HepG2 (cell line): ENCODE data around the gene SERPINB6. TPM values are rescaled to one million over a fixed set of nuclear protein-coding genes. Genes with fewer than 3 reads are reported as not detected.
"Not testable (repeated sequence)": the region's sequence is repeated elsewhere in the genome, so short reads cannot be mapped to it uniquely, and the experiment has no call there.

Source experiments
- ATAC-seq: fragments of 200-7000 bp; cut with Tn5 transposase; 3 replicates; pipeline ENCODE4 v1.9.1; 2020; ENCODE audit warnings: mild to moderate bottlenecking, moderate library complexity
- BruUV-seq: library from RNA; stranded (reverse); fragments of 400-500 nt; replicated peaks from 2 replicates; lab custom pipeline; 2021; lab: Mats Ljungman, UMichigan
- CTCF ChIA-PET: fragments of 300-600 bp; formaldehyde crosslinking; extraction: SDS; loops from one replicate; lab custom pipeline; 2021; ENCODE audit warnings: low total read pairs, inconsistent platforms, low intra/inter-chr PET ratio; lab: Yijun Ruan, JAX
- POLR2A ChIA-PET: fragments of 350-600 bp; sonication (Branson Sonifier 250); formaldehyde crosslinking; loops from one replicate; lab custom pipeline; 2020; ENCODE audit warnings: antibody characterized with exemption, inconsistent platforms; lab: Yijun Ruan, JAX
- DNase-seq: peaks from one replicate; pipeline ENCODE4 v3.0.0-alpha.2; 2015; ENCODE audit warnings: low spot score
- FAIRE-seq: peaks from 3 replicates; lab custom pipeline; 2011; peaks lifted over from hg19 to GRCh38; lab: Jason Lieb, UNC
- H2AFZ ChIP-seq: one replicate; pipeline ENCODE4 v1.6.1; 2011; ENCODE audit warnings: low read length, inconsistent platforms
- H3K27ac ChIP-seq: fragments of 300-600 bp; 3 replicates; pipeline ENCODE4 v1.8.0; 2011; ENCODE audit warnings: mixed run types, mild to moderate bottlenecking, mixed read lengths, low read length, inconsistent platforms; ENCODE audit not compliant: insufficient read depth; ENCODE audit errors: extremely low read length
- H3K27me3 ChIP-seq, 2 experiments: fragments of 200-600 bp in 1 of 2; 2 replicates in 1 of 2; 3 replicates in 1 of 2; pipeline versions ENCODE4 v1.6.0 to v1.8.0; 2011; ENCODE audit warnings: low read length in 2 of 2, mild to moderate bottlenecking in 2 of 2, moderate library complexity in 2 of 2, inconsistent platforms in 1 of 2; ENCODE audit not compliant: insufficient read depth in 2 of 2, control insufficient read depth in 1 of 2
- H3K36me3 ChIP-seq, 2 experiments: fragments of 200-600 bp in 1 of 2; replicated peaks in 1 of 2; 2 replicates in 1 of 2; 3 replicates in 1 of 2; pipeline versions ENCODE4 v1.5.1 to v1.8.0; 2011; ENCODE audit warnings: low read length in 2 of 2, inconsistent platforms in 1 of 2; ENCODE audit not compliant: insufficient read depth in 2 of 2, control insufficient read depth in 1 of 2
- H3K4me1 ChIP-seq: 2 replicates; pipeline ENCODE4 v1.5.1; 2012; ENCODE audit warnings: low read length, inconsistent platforms; ENCODE audit not compliant: insufficient read depth
- H3K4me2 ChIP-seq: 2 replicates; pipeline ENCODE4 v1.6.0; 2011; ENCODE audit warnings: low read depth, low read length, inconsistent platforms
- H3K4me3 ChIP-seq, 3 experiments: fragments of 200-600 bp in 1 of 3; sonication (generic), shearing (Covaris generic) in 1 of 3; replicated peaks in 1 of 3; 2 replicates each; pipeline ENCODE4 v1.5.1; 2011 to 2016; ENCODE audit warnings: low read length in 3 of 3, inconsistent platforms in 2 of 3, low read depth in 2 of 3, mild to moderate bottlenecking in 2 of 3, control low read depth in 1 of 3, mixed read lengths in 1 of 3; ENCODE audit not compliant: insufficient read depth in 1 of 3
- H3K79me2 ChIP-seq: one replicate; pipeline ENCODE4 v1.6.1; 2011; ENCODE audit warnings: low read length, inconsistent platforms; ENCODE audit not compliant: insufficient read depth
- H3K9ac ChIP-seq: 2 replicates; pipeline ENCODE4 v1.6.0; 2011; ENCODE audit warnings: mild to moderate bottlenecking, low read depth, low read length, inconsistent platforms; ENCODE audit not compliant: insufficient read depth
- H3K9me3 ChIP-seq: 2 replicates; pipeline ENCODE4 v1.5.1; 2012; ENCODE audit warnings: mild to moderate bottlenecking, low read length
- H4K20me1 ChIP-seq: 2 replicates; pipeline ENCODE4 v1.6.0; 2011; ENCODE audit warnings: inconsistent platforms, mild to moderate bottlenecking, low read length, moderate library complexity; ENCODE audit not compliant: insufficient read depth
- FOXA3 ChIP-seq: IDR thresholded peaks from 2 replicates; pipeline ENCODE4 v1.6.1; 2016; ENCODE audit warnings: missing genetic modification reagents, missing compliant biosample characterization
- GZF1 ChIP-seq: sonication (generic); formaldehyde crosslinking; IDR thresholded peaks from 2 replicates; pipeline ENCODE4 v1.5.1; 2020; ENCODE audit warnings: mild to moderate bottlenecking, missing genetic modification reagents
- KDM4B ChIP-seq: sonication (generic); formaldehyde crosslinking; IDR thresholded peaks from 2 replicates; pipeline ENCODE4 v1.4.0; 2020; ENCODE audit warnings: missing genetic modification reagents
- KDM6A ChIP-seq: IDR thresholded peaks from 2 replicates; pipeline ENCODE4 v1.6.1; 2016; ENCODE audit warnings: low read depth
- KLF11 ChIP-seq: IDR thresholded peaks from 2 replicates; pipeline ENCODE4 v1.6.1; 2016; ENCODE audit warnings: missing compliant biosample characterization
- MAX ChIP-seq: IDR thresholded peaks from 2 replicates; pipeline ENCODE4 v1.6.1; 2012; ENCODE audit warnings: inconsistent platforms
- MED13 ChIP-seq: sonication (generic); formaldehyde crosslinking; IDR thresholded peaks from 2 replicates; pipeline ENCODE4 v1.5.0; 2020; ENCODE audit warnings: missing genetic modification reagents
- MEF2D ChIP-seq: sonication (generic); formaldehyde crosslinking; IDR thresholded peaks from 2 replicates; pipeline ENCODE4 v1.5.1; 2020; ENCODE audit warnings: mild to moderate bottlenecking, missing genetic modification reagents
- NR2F6 ChIP-seq, 2 experiments: IDR thresholded peaks; 2 replicates each; pipeline ENCODE4 v1.6.1; 2016; ENCODE audit warnings: antibody characterized with exemption in 1 of 2, mild to moderate bottlenecking in 1 of 2
- ONECUT2 ChIP-seq: sonication (generic); formaldehyde crosslinking; IDR thresholded peaks from 2 replicates; pipeline ENCODE4 v1.4.0; 2020; ENCODE audit warnings: missing genetic modification reagents
- PATZ1 ChIP-seq: sonication (generic); formaldehyde crosslinking; IDR thresholded peaks from 2 replicates; pipeline ENCODE4 v1.4.0; 2020; ENCODE audit warnings: missing genetic modification reagents
- RARA ChIP-seq: IDR thresholded peaks from 2 replicates; pipeline ENCODE4 v1.6.1; 2016; ENCODE audit warnings: missing genetic modification reagents, missing compliant biosample characterization
- SAFB2 ChIP-seq: sonication (generic); formaldehyde crosslinking; IDR thresholded peaks from 2 replicates; pipeline ENCODE4 v1.5.1; 2020; ENCODE audit warnings: missing genetic modification reagents, low read depth, mild to moderate bottlenecking, borderline replicate concordance
- SAP130 ChIP-seq: IDR thresholded peaks from 2 replicates; pipeline ENCODE4 v1.6.1; 2016; ENCODE audit warnings: low read depth
- SP1 ChIP-seq, 2 experiments: fragments of 450-650 bp in 1 of 2; sonication (generic) in 1 of 2; formaldehyde crosslinking in 1 of 2; IDR thresholded peaks; 2 replicates each; pipeline versions ENCODE4 v1.4.0 to v1.6.1; 2016 to 2020; ENCODE audit warnings: missing genetic modification reagents in 1 of 2
- TBX2 ChIP-seq: sonication (generic); formaldehyde crosslinking; IDR thresholded peaks from 2 replicates; pipeline ENCODE4 v1.5.0; 2020; ENCODE audit warnings: missing genetic modification reagents, mild to moderate bottlenecking, borderline replicate concordance
- ZNF180 ChIP-seq: sonication (generic); formaldehyde crosslinking; IDR thresholded peaks from 2 replicates; pipeline ENCODE4 v1.4.0; 2020; ENCODE audit warnings: low read depth, missing genetic modification reagents, borderline replicate concordance
- ZNF367 ChIP-seq: sonication (generic); formaldehyde crosslinking; IDR thresholded peaks from 2 replicates; pipeline ENCODE4 v1.4.0; 2020; ENCODE audit warnings: missing genetic modification reagents, borderline replicate concordance
- ZNF770 ChIP-seq: sonication (generic); formaldehyde crosslinking; IDR thresholded peaks from 2 replicates; pipeline ENCODE4 v1.5.0; 2020; ENCODE audit warnings: mild to moderate bottlenecking, missing genetic modification reagents
- WGBS: methylation state at CpG from one replicate; pipeline ENCODE4 v1.1.6; 2017; ENCODE audit warnings: low lambda C conversion rate; 5-methylcytosine and 5-hydroxymethylcytosine counted together
- in situ Hi-C: cut with HindIII; loops from 2 replicates; pipeline ENCODE4 v1.10.0; 2017; ENCODE audit warnings: low pct_unique_long_range_greater_than_20kb; ENCODE audit not compliant: extremely low pct_ligation_motif_present
- intact Hi-C: fragments of 100-400 bp; cut with micrococcal nuclease; formaldehyde crosslinking; loops from one replicate; pipeline ENCODE4 v1.10.0; 2022; ENCODE audit not compliant: unreplicated experiment
- polyA plus RNA-seq, 8 experiments: library from polyadenylated mRNA; depleted of rRNA in 3 of 8; stranded (reverse) in 7 of 8; unstranded in 1 of 8; fragments of >200 nt; fragmentation: Illumina TruSeq in 4 of 8; extraction: Trizol in 4 of 8; gene quantifications; 2 replicates each; pipeline versions ENCODE4 v1.2.1 to v1.2.3, GENCODE V29; 2011 to 2016; ENCODE audit warnings: low read depth in 4 of 8, missing spikeins in 1 of 8, mixed read lengths in 1 of 8; ENCODE audit not compliant: insufficient read depth in 1 of 8
- total RNA-seq, 5 experiments: library from RNA; depleted of rRNA; stranded (reverse); fragments of >200 nt; fragmentation: Illumina TruSeq; extraction: Trizol; gene quantifications; 2 replicates each; pipeline ENCODE4 v1.2.3, GENCODE V29; 2016; ENCODE audit warnings: low read depth in 1 of 5

SERPINB6 gene
- total and polyA plus RNA-seq, 2 of the 13 experiments (the other 11 are each of a cell fraction or from before 2014, with no cell fraction given) = 38.2 to 61.3 TPM

- TF ChIP-seq PATZ1 (CRISPR knock-in tag) = 0 out of 2 replicates have a peak, but pooled peaks have one; percentile 13
- not testable (repeated sequence) for TF ChIP-seq NR2F6 (IDR thresholded peaks at IDR 0.05)
- TF ChIP-seq NR2F6 (CRISPR knock-in tag; IDR thresholded peaks at IDR 0.05) = peak; percentile 65; the same call in 1 of the 2 replicates
- TF ChIP-seq FOXA3 = peak; percentile 34; the same call in 1 of the 2 replicates
- TF ChIP-seq MAX = peak; percentile 68; the same call in 1 of the 2 replicates
- TF ChIP-seq MEF2D (CRISPR knock-in tag) = 0 out of 2 replicates have a peak, but pooled peaks have one; percentile 40
- TF ChIP-seq RARA = peak; percentile 75
- TF ChIP-seq TBX2 (CRISPR knock-in tag) = peak; percentile 33; the same call in 1 of the 2 replicates
- TF ChIP-seq SAP130 (CRISPR knock-in tag) = peak; percentile 86
Measured at GRCh38 chr6:2925842-2926747, 45.3 kb downstream of the SERPINB6 start (continued).

GRCh38 chr6:2921520-2922115 is 49.7 kb downstream of the SERPINB6 start:
- H4K20me1 ChIP-seq = no peaks in the 10 kb centered on the region
- 30% methylated on average over 4 of the region's 4 CpGs for WGBS
- POLR2A ChIA-PET = no interaction called here
- H3K79me2 ChIP-seq = no peaks in the 10 kb centered on the region
- no peak overlapping the region for H3K27ac ChIP-seq
- H3K4me3 ChIP-seq = no peak overlapping the region
- CTCF ChIA-PET = interaction anchor here (1.6 kb wide), 1 partner anchor 75 kb away, joined by 3 read pairs; no protein-coding TSS in a partner anchor
- DNase-seq = no peak
- peaks cover 0 to 28% of the 10 kb centered on the region in 2 experiments; a peak in 3 of 5 replicates for H3K27me3 ChIP-seq
- H3K9ac ChIP-seq = no peak overlapping the region
- no TSS peak for BruUV-seq
- in situ Hi-C loops = no loop called here
- intact Hi-C loops = no loop called here
- no peak for FAIRE-seq
- peaks cover 38% of the 10 kb centered on the region for H3K4me1 ChIP-seq
- H3K9me3 ChIP-seq = no peaks in the 10 kb centered on the region
- peak overlapping the region; percentile 27 for H3K4me2 ChIP-seq
- no peak overlapping the region for H2AFZ ChIP-seq
- peak; percentile 81 for ATAC-seq
- H3K36me3 ChIP-seq = no peaks in the 10 kb centered on the region
- TF ChIP-seq SAFB2 (CRISPR knock-in tag) (no peak), FOXA3 (no peak), MED13 (CRISPR knock-in tag) (no peak), KLF11 (no peak), ZNF770 (CRISPR knock-in tag) (no peak), GZF1 (CRISPR knock-in tag) (no peak), SP1 (IDR thresholded peaks at IDR 0.05) (no peak), SP1 (CRISPR knock-in tag; IDR thresholded peaks at IDR 0.05) (no peak), KDM4B (CRISPR knock-in tag) (no peak), ZNF367 (CRISPR knock-in tag) (no peak), ZNF180 (CRISPR knock-in tag) (no peak), ONECUT2 (CRISPR knock-in tag) (0 out of 2 replicates have a peak, but pooled peaks have one; percentile 5), KDM6A (CRISPR knock-in tag) (no peak)
